SK-N-SH treated with all-trans-retinoic acid at 6 μM for 48 hours (cell line): ENCODE data around the gene RAMP1.

Source experiments
- ARNTL ChIP-seq: fragments of 450-650 bp; formaldehyde crosslinking; IDR thresholded peaks from 2 replicates; pipeline ENCODE4 v1.5.0; 2020; ENCODE audit warnings: low read depth, mild to moderate bottlenecking, moderate library complexity, borderline replicate concordance
- BACH2 ChIP-seq: fragments of 250-450 bp; sonication (Bioruptor Pico); IDR thresholded peaks from 2 replicates; pipeline ENCODE4 v1.9.0; 2021; ENCODE audit warnings: mild to moderate bottlenecking, borderline replicate concordance
- CREB5 ChIP-seq: fragments of 250-450 bp; sonication (Bioruptor Pico); IDR thresholded peaks from 2 replicates; pipeline ENCODE4 v1.5.1; 2020; ENCODE audit warnings: low read depth, mild to moderate bottlenecking, moderate library complexity
- CSDC2 ChIP-seq: fragments of 250-450 bp; sonication (Bioruptor Pico); IDR thresholded peaks from 2 replicates; pipeline ENCODE4 v1.5.0; 2020; ENCODE audit warnings: mild to moderate bottlenecking, moderate library complexity
- CSRNP3 ChIP-seq: fragments of 250-450 bp; sonication (Bioruptor Pico); IDR thresholded peaks from 2 replicates; pipeline ENCODE4 v1.5.1; 2021; ENCODE audit warnings: mild to moderate bottlenecking, moderate library complexity
- GLIS3 ChIP-seq: fragments of 250-450 bp; sonication (Bioruptor Pico); IDR thresholded peaks from 2 replicates; pipeline ENCODE4 v1.5.0; 2020; ENCODE audit warnings: mild to moderate bottlenecking, moderate library complexity
- ISL1 ChIP-seq: fragments of 250-450 bp; sonication (Bioruptor Pico); IDR thresholded peaks from 2 replicates; pipeline ENCODE4 v2.1.2; 2022; ENCODE audit warnings: mild to moderate bottlenecking, moderate library complexity
- PATZ1 ChIP-seq: fragments of 250-450 bp; sonication (Bioruptor Pico); IDR thresholded peaks from 2 replicates; pipeline ENCODE4 v1.8.0; 2020; ENCODE audit warnings: mild to moderate bottlenecking, moderate library complexity, borderline replicate concordance
- POU6F1 ChIP-seq: fragments of 250-450 bp; sonication (Bioruptor Pico); IDR thresholded peaks from 2 replicates; pipeline ENCODE4 v1.8.0; 2021; ENCODE audit warnings: low read depth, mild to moderate bottlenecking, moderate library complexity, borderline replicate concordance
- RARB ChIP-seq: fragments of 250-450 bp; sonication (Bioruptor Pico); IDR thresholded peaks from 2 replicates; pipeline ENCODE4 v1.8.0; 2021; ENCODE audit warnings: mild to moderate bottlenecking, moderate library complexity
- SNAI2 ChIP-seq: fragments of 250-450 bp; sonication (Bioruptor Pico); IDR thresholded peaks from 2 replicates; pipeline ENCODE4 v1.5.0; 2020; ENCODE audit warnings: mild to moderate bottlenecking, moderate library complexity
- ZFP30 ChIP-seq: fragments of 450-650 bp; formaldehyde crosslinking; IDR thresholded peaks from 2 replicates; pipeline ENCODE4 v1.5.0; 2022; ENCODE audit warnings: mild to moderate bottlenecking, moderate library complexity
- ZNF70 ChIP-seq: fragments of 450-650 bp; formaldehyde crosslinking; IDR thresholded peaks from 2 replicates; pipeline ENCODE4 v1.5.0; 2020; ENCODE audit warnings: mild to moderate bottlenecking, moderate library complexity

- TF ChIP-seq ARNTL = no peak
- no peak for TF ChIP-seq ZNF70 (CRISPR knock-in tag)
- no peak for TF ChIP-seq CREB5 (CRISPR knock-in tag)
- no peak for TF ChIP-seq PATZ1 (CRISPR knock-in tag)
- no peak for TF ChIP-seq ZFP30 (CRISPR knock-in tag)
- TF ChIP-seq CSRNP3 = no peak
- TF ChIP-seq BACH2 (CRISPR knock-in tag) = no peak
- TF ChIP-seq SNAI2 (CRISPR knock-in tag) = no peak
- TF ChIP-seq GLIS3 = no peak
- no peak for TF ChIP-seq ISL1
- TF ChIP-seq RARB (CRISPR knock-in tag) = no peak
- TF ChIP-seq CSDC2 (CRISPR knock-in tag) = no peak
- TF ChIP-seq POU6F1 (CRISPR knock-in tag) = no peak
Measured at GRCh38 chr2:237888389-237888788, 29.0 kb downstream of the RAMP1 start.
